HCT116 (cell line): ENCODE results near the gene SRPK2. TPM values are rescaled to one million over a fixed set of nuclear protein-coding genes. Genes with fewer than 3 reads are reported as not detected.

Experiments
- ATAC-seq: fragments of 200-7000 bp; cut with Tn5 transposase; 2 replicates; pipeline ENCODE4 v1.9.1; 2020; ENCODE audit warnings: mild to moderate bottlenecking, moderate library complexity
- BruUV-seq: library from RNA; stranded (reverse); fragments of 400-500 nt; replicated peaks from 2 replicates; lab custom pipeline; 2021; lab: Mats Ljungman, UMichigan
- CTCF ChIA-PET: fragments of 300-600 bp; sonication (Branson Sonifier 250); formaldehyde crosslinking; loops from one replicate; lab custom pipeline; 2021; ENCODE audit warnings: antibody characterized with exemption; lab: Charles Lee
- POLR2A ChIA-PET: fragments of 300-600, 350-600 bp; sonication (Branson Sonifier 250); formaldehyde crosslinking; loops from one replicate; lab custom pipeline; 2021; ENCODE audit warnings: antibody characterized with exemption; lab: Charles Lee
- RAD21 ChIA-PET, 2 experiments: fragments of 300-600 bp; sonication (Branson Sonifier 250); formaldehyde crosslinking; loops; one replicate each; lab custom pipeline; 2023; ENCODE audit warnings: low total read pairs in 2 of 2; ENCODE audit not compliant: uncharacterized antibody in 2 of 2, unreplicated experiment in 2 of 2, low non-redundant PET in 1 of 2; lab: Charles Lee
- DNase-seq: peaks from one replicate; pipeline ENCODE4 v3.0.0-alpha.2; 2010; ENCODE audit warnings: low read depth, low spot score
- H2AFZ ChIP-seq: fragments of 200-600 bp; shearing (Covaris generic), sonication (generic); 2 replicates; pipeline ENCODE4 v1.6.1; 2017; ENCODE audit warnings: low read depth, mixed run types, mixed read lengths, antibody characterized with exemption, low read length; ENCODE audit not compliant: poor library complexity, severe bottlenecking
- H3K27ac ChIP-seq: 2 replicates; pipeline ENCODE4 v1.5.1; 2012; ENCODE audit warnings: low read depth, low read length
- H3K27me3 ChIP-seq: fragments of 200-600 bp; sonication (generic); 2 replicates; pipeline ENCODE4 v1.6.1; 2016; ENCODE audit warnings: mixed run types, low read length, mixed read lengths; ENCODE audit not compliant: insufficient read depth
- H3K36me3 ChIP-seq, 2 experiments: fragments of 200-500 bp in 1 of 2; fragments of 200-600 bp in 1 of 2; sonication (Bioruptor generic) in 1 of 2; sonication (generic) in 1 of 2; 2 replicates each; pipeline versions ENCODE4 v1.5.1 to v1.6.1; 2014 to 2016; ENCODE audit warnings: low read length in 2 of 2, inconsistent platforms in 1 of 2, mixed read lengths in 1 of 2, mixed run types in 1 of 2; ENCODE audit not compliant: insufficient read depth in 2 of 2, control insufficient read depth in 1 of 2
- H3K4me1 ChIP-seq, 2 experiments: fragments of 200-600 bp in 1 of 2; sonication (generic) in 1 of 2; 2 replicates each; pipeline versions ENCODE4 v1.5.1 to v1.6.1; 2012 to 2017; ENCODE audit warnings: low read length in 2 of 2, inconsistent platforms in 1 of 2, mild to moderate bottlenecking in 1 of 2, mixed read lengths in 1 of 2, mixed run types in 1 of 2, moderate library complexity in 1 of 2; ENCODE audit not compliant: insufficient read depth in 2 of 2, control insufficient read depth in 1 of 2
- H3K4me2 ChIP-seq: fragments of 200-600 bp; sonication (generic); 2 replicates; pipeline ENCODE4 v1.6.1; 2017; ENCODE audit warnings: mixed run types, low read length, mixed read lengths
- H3K4me3 ChIP-seq, 2 experiments: fragments of 200-600 bp in 1 of 2; sonication (generic) in 1 of 2; replicated peaks in 1 of 2; 2 replicates each; pipeline ENCODE4 v1.5.1; 2011 to 2016; ENCODE audit warnings: low read length in 2 of 2, control low read depth in 1 of 2, low read depth in 1 of 2, mild to moderate bottlenecking in 1 of 2, mixed read lengths in 1 of 2, mixed run types in 1 of 2
- H3K79me2 ChIP-seq: fragments of 200-600 bp; sonication (generic); 2 replicates; pipeline ENCODE4 v1.6.1; 2017; ENCODE audit warnings: mild to moderate bottlenecking, mixed run types, low read length, moderate library complexity, mixed read lengths; ENCODE audit not compliant: insufficient read depth
- H3K9ac ChIP-seq: fragments of 200-600 bp; sonication (generic); 2 replicates; pipeline ENCODE4 v1.6.1; 2016; ENCODE audit warnings: low read length, mixed read lengths
- H3K9me2 ChIP-seq: fragments of 200-600 bp; sonication (generic), shearing (Covaris generic); 2 replicates; pipeline ENCODE4 v1.6.1; 2017; ENCODE audit warnings: mixed run types, mild to moderate bottlenecking, moderate library complexity; ENCODE audit not compliant: insufficient read depth
- H3K9me3 ChIP-seq, 2 experiments: fragments of 200-500 bp in 1 of 2; fragments of 200-600 bp in 1 of 2; sonication (Bioruptor generic) in 1 of 2; sonication (generic) in 1 of 2; 2 replicates each; pipeline ENCODE4 v1.6.1; 2014 to 2017; ENCODE audit warnings: low read length in 2 of 2, mixed read lengths in 2 of 2, inconsistent platforms in 1 of 2, low read depth in 1 of 2, mild to moderate bottlenecking in 1 of 2, mixed run types in 1 of 2, moderate library complexity in 1 of 2; ENCODE audit not compliant: control insufficient read depth in 1 of 2, insufficient read depth in 1 of 2
- H4K20me1 ChIP-seq: fragments of 200-600 bp; sonication (generic), shearing (Covaris generic); 2 replicates; pipeline ENCODE4 v1.6.1; 2017; ENCODE audit warnings: mixed run types, mild to moderate bottlenecking, moderate library complexity; ENCODE audit not compliant: insufficient read depth
- CBX3 ChIP-seq: IDR thresholded peaks from 2 replicates; pipeline ENCODE4 v1.6.1; 2012; ENCODE audit warnings: low read depth
- CTCF ChIP-seq, 3 experiments: fragments of 200-600 bp in 1 of 3; sonication (generic) in 1 of 3; IDR thresholded peaks in 2 of 3; conservative IDR thresholded peaks in 1 of 3; 2 replicates each; pipeline ENCODE4 v1.5.1; 2012 to 2017; ENCODE audit warnings: low read depth in 2 of 3, low read length in 2 of 3, antibody characterized with exemption in 1 of 3, borderline replicate concordance in 1 of 3, control low read depth in 1 of 3, mild to moderate bottlenecking in 1 of 3, mixed read lengths in 1 of 3, mixed run types in 1 of 3, moderate library complexity in 1 of 3; ENCODE audit not compliant: insufficient read depth in 1 of 3
- ELF1 ChIP-seq: IDR thresholded peaks from 2 replicates; pipeline ENCODE4 v1.6.1; 2012; ENCODE audit warnings: low read depth, borderline replicate concordance
- FOSL1 ChIP-seq: IDR thresholded peaks from 2 replicates; pipeline ENCODE4 v1.6.1; 2012; ENCODE audit warnings: low read depth
- POLR2A ChIP-seq: IDR thresholded peaks from 2 replicates; pipeline ENCODE4 v1.7.0; 2011; ENCODE audit warnings: borderline replicate concordance; ENCODE audit not compliant: insufficient read depth, insufficient read length; ENCODE audit errors: extremely low read depth
- POLR2AphosphoS5 ChIP-seq: IDR thresholded peaks from 2 replicates; pipeline ENCODE4 v1.6.1; 2011; ENCODE audit warnings: mild to moderate bottlenecking, low read depth, low read length, moderate library complexity
- RAD21 ChIP-seq: IDR thresholded peaks from 2 replicates; pipeline ENCODE4 v1.6.1; 2012; ENCODE audit warnings: low read depth, mild to moderate bottlenecking
- REST ChIP-seq: IDR thresholded peaks from 2 replicates; pipeline ENCODE4 v1.6.1; 2012; ENCODE audit warnings: low read depth
- SIN3A ChIP-seq: IDR thresholded peaks from 2 replicates; pipeline ENCODE4 v1.6.1; 2012; ENCODE audit warnings: low read depth
- SRF ChIP-seq: IDR thresholded peaks from 2 replicates; pipeline ENCODE4 v1.6.1; 2012; ENCODE audit warnings: low read depth
- ZBTB33 ChIP-seq: IDR thresholded peaks from 2 replicates; pipeline ENCODE4 v1.6.1; 2011; ENCODE audit warnings: mild to moderate bottlenecking, low read length, moderate library complexity; ENCODE audit not compliant: insufficient replicate concordance; ENCODE audit errors: extremely low read depth
- ZFX ChIP-seq: fragments of 450-650 bp; IDR thresholded peaks from 2 replicates; pipeline ENCODE4 v1.6.1; 2017
- ZNF274 ChIP-seq: fragments of 200-500 bp; sonication (Bioruptor generic); IDR thresholded peaks from 2 replicates; pipeline ENCODE4 v1.6.1; 2014; ENCODE audit warnings: mild to moderate bottlenecking, low read depth, low read length, inconsistent platforms
- intact Hi-C: fragments of 100-400 bp; cut with micrococcal nuclease; formaldehyde crosslinking; loops from 2 replicates; pipeline ENCODE4 v1.10.0; 2022
- total RNA-seq: library from RNA; stranded (reverse); gene quantifications from one replicate; pipeline ENCODE4 v1.2.1, GENCODE V29; 2021; ENCODE audit not compliant: unreplicated experiment

SRPK2 gene
- total RNA-seq, 1 experiment from 2014 or later, result 37.4 TPM

- CTCF ChIA-PET, result no interaction called here
- ATAC-seq (no peak), DNase-seq (no peak)
- H4K20me1 ChIP-seq, result peaks cover 19% of the 10 kb centered on the region
- no peak overlapping the region for H3K9ac ChIP-seq
- H3K4me3 ChIP-seq, result no peak overlapping the region
- H2AFZ ChIP-seq, result no peak overlapping the region
- POLR2A ChIA-PET, result no interaction called here
- H3K79me2 ChIP-seq, result peaks cover 40% of the 10 kb centered on the region
- no peak overlapping the region for H3K4me2 ChIP-seq
- TF ChIP-seq RAD21 (no peak), ZFX (no peak), ZNF274 (no peak), SIN3A (no peak), FOSL1 (no peak)
- no peaks in the 10 kb centered on the region for H3K9me2 ChIP-seq
- RAD21 ChIA-PET, result no interaction called here
- H3K27ac ChIP-seq, result no peak overlapping the region
- no TSS peak for BruUV-seq
- no peaks in the 10 kb centered on the region for H3K36me3 ChIP-seq
- H3K4me1 ChIP-seq, result no peaks in the 10 kb centered on the region
- H3K9me3 ChIP-seq, result no peaks in the 10 kb centered on the region
- intact Hi-C loops, result no loop called here
- no peaks in the 10 kb centered on the region for H3K27me3 ChIP-seq
Observed at GRCh38 chr7:105241198-105241597, 147.5 kb downstream of the SRPK2 start.

GRCh38 chr7:105238198-105238765, 150.4 kb downstream of the SRPK2 start:
- Histone ChIP-seq H3K9me3 (no peaks in the 10 kb centered on the region), H3K9me2 (no peaks in the 10 kb centered on the region), H4K20me1 (peaks cover 19% of the 10 kb centered on the region), H3K4me3 (no peak overlapping the region), H3K9ac (no peak overlapping the region), H2AFZ (no peak overlapping the region), H3K36me3 (no peaks in the 10 kb centered on the region), H3K4me2 (no peak overlapping the region), H3K4me1 (no peaks in the 10 kb centered on the region), H3K79me2 (peaks cover 62% of the 10 kb centered on the region), H3K27me3 (no peaks in the 10 kb centered on the region), H3K27ac (no peak overlapping the region)
- ChIA-PET RAD21 (no interaction called here), CTCF (no interaction called here), POLR2A (no interaction called here)
- ATAC-seq, result no peak
- no TSS peak for BruUV-seq
- intact Hi-C loops, result no loop called here
- DNase-seq, result no peak
- TF ChIP-seq ZBTB33 (no peak), SIN3A (no peak), REST (no peak), SRF (no peak), ZFX (no peak), POLR2A (no peak), CBX3 (no peak), CTCF (IDR thresholded peaks at IDR 0.05 in 2 of 3, conservative IDR thresholded peaks at IDR 0.05 in 1 of 3; ENCODE audit: borderline replicate concordance in 1 of 3, insufficient read depth in 1 of 3, low read depth in 2 of 3, low read length in 2 of 3) (no peak), POLR2AphosphoS5 (no peak), ELF1 (no peak), ZNF274 (no peak)
